C4-2B (cell line): ENCODE results near the gene FUT2.

ENCODE experiments used
- CTCF ChIP-seq: fragments of 450-650 bp; conservative IDR thresholded peaks from 2 replicates; pipeline ENCODE4 v1.5.1; 2017; ENCODE audit warnings: mild to moderate bottlenecking
- ZFX ChIP-seq: fragments of 450-650 bp; IDR thresholded peaks from 2 replicates; pipeline ENCODE4 v1.6.1; 2017

DNA sequence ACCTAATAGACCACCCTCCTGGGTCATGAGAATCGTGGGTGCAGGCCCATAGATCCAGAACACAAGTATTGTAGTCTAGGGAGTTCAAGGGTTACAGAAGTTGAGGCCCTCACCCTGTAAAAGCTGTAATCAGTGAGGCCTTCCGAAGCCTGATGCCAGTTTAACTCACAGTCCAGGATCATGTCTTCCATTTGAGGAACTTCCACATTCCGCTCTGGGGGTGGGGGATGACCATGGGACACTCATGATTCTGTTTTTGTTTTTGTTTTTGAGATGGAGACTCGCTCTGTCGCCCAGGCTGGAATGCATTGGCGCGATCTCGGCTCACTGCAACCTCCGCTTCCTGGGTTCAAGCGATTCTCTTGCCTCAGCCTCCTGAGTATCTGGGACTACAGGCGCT, 46.3 kb downstream of the FUT2 start:
- no peak for TF ChIP-seq CTCF
- TF ChIP-seq ZFX: no peak
